Activated CD4-positive, alpha-beta T cell treated with anti-CD3 and anti-CD28 coated beads, Interleukin-2, Interleukin-4, amounts not matched to agents 100 ng/mL and 50 ng/mL, durations not matched to agents 16 hours and 8 hours (primary cell): Measurements from ENCODE around the gene BCL11B.

Experiments used
- DNase-seq: peaks from one replicate; pipeline ENCODE4 v3.0.0-alpha.2; 2020; ENCODE audit warnings: low spot score

Gene BCL11B

DNA sequence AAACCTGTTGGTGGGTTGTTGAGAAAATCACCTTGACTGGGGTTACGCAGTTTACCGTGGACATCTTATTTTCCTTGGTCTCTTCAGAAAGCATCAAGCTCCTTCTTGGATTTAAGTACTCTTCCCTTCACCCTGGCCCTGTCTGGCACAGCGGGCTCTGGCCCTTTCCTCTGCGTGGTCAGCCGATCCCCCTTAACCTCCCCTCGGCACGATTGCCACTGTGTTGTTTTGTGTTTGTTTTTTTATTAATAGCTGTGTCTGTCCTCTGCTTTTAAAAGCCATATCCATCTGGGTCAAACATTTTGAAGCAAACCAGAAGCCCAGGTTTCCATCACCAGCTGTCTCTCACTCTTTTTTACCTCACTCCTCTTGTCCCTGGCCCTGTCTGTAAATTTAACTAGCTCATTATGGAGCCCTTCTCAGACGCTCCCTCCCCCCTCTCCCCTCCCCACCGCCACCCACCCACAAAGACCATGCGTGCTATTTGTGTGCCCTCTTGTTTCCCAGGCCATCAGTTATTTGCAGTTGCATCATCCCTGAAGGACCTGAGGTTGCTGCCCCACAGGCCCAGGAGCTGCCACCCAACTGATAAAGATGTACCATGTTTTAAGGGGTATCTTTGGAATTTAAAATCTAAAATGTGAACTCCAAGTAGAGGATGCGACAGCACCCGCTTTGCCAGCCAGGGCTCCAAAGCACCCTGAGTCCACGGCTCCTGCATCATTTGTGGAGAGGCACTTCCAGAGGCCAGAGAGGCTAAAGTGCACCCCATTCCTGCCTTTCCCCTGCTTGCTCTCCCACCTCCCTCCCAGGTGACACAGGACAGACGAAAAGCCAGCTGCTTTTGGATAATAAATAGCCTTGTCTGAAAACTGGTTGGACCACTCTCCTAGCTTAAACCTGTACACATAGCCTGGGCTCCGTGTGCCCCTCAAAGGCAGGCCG is 3.9 kb downstream of the BCL11B start:
- no peak for DNase-seq

- DNase-seq, result no peak
These were observed 4.6 kb downstream of the BCL11B start for GRCh38 chr14:99267381-99267780.

DNA sequence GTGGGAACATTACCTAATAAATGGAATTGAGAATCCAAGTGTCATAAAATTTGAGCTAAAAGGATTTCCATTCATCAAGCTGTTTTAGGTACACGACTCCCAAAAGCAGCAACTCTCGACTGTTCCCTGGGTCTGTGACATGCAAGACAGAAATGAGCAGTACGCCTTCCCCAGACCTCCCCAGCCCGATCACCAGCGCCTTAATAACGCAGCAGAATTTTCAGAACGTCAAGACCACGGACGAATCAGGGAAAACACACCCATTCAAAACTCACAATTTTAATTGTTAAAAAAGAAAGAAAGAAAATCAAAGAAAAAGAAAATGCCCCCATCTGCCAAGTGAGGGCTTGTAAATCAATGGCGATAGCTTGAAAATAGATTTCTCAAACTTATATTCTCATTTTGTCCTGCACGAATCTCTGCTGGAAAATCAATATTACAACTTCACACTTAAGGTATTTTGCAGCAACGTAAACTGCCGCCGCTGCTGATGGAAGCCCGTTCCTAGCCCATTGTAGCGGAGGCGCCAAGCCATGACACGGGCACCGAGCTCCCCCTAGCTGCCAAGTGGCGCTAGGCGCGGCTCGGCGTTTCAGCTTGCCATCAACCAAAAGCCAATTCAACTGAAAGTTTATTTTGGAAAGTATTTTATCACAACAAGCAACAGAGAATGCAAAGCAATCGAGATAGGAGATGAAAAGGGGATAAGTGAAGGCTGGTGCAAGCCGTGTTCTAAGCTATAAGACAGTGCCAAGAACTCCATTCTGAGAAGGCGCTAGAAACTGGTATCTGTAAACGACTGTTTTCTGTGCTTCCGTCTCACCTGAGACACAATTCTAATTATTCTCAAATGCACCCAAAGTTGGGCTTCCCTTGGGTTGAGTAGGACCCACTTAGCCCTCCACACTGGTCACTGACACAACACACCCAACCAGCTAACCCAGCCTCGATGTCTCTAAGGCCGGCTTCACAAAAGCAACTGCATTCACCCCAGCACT is 5.5 kb downstream of the BCL11B start:
- peak; percentile 92 for DNase-seq

- no peak for DNase-seq
These were observed 6.4 kb downstream of the BCL11B start for GRCh38 chr14:99265571-99265970.

GRCh38 chr14:99264691-99265450 is 7.1 kb downstream of the BCL11B start:
- DNase-seq, result no peak

DNA sequence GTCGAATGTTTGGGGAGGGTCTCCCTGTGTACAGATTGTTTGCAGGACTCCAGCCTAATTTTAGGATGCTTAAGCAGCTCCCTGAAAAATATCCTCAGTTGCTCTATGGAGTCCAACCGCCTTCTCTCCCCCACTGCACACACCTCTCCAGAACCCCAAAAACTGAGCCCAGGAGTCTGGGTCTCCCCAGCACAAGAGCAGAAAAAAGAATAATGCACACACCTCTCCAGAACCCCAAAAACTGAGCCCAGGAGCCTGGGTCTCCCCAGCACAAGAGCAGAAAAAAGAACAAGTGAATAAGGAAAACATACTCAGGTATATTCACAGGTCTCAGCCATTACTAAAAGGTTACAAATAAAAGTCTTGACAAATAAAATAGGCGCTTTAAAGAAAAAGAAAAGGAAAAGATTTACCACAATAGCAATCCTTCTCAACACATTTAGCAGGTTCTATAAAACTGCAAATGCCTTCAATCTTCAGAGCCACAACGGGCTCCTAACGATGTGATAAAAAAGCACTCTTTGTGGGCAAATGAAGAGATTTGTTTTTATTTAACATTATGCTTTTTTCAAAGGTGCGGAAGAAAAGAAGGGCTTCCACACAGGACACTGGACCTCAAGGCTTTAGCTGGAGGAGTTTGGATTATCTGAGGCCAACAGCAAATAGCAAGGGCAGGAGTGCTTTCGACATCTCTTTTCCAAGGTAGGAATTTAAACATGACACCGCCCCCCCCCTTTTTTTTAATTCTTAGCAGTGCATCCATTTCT is 8.2 kb downstream of the BCL11B start:
- no peak for DNase-seq

- no peak for DNase-seq
These were observed 9.0 kb downstream of the BCL11B start for GRCh38 chr14:99262977-99263448.

- peak; percentile 87 for DNase-seq
These were observed 9.8 kb downstream of the BCL11B start for GRCh38 chr14:99261912-99262787.

DNA sequence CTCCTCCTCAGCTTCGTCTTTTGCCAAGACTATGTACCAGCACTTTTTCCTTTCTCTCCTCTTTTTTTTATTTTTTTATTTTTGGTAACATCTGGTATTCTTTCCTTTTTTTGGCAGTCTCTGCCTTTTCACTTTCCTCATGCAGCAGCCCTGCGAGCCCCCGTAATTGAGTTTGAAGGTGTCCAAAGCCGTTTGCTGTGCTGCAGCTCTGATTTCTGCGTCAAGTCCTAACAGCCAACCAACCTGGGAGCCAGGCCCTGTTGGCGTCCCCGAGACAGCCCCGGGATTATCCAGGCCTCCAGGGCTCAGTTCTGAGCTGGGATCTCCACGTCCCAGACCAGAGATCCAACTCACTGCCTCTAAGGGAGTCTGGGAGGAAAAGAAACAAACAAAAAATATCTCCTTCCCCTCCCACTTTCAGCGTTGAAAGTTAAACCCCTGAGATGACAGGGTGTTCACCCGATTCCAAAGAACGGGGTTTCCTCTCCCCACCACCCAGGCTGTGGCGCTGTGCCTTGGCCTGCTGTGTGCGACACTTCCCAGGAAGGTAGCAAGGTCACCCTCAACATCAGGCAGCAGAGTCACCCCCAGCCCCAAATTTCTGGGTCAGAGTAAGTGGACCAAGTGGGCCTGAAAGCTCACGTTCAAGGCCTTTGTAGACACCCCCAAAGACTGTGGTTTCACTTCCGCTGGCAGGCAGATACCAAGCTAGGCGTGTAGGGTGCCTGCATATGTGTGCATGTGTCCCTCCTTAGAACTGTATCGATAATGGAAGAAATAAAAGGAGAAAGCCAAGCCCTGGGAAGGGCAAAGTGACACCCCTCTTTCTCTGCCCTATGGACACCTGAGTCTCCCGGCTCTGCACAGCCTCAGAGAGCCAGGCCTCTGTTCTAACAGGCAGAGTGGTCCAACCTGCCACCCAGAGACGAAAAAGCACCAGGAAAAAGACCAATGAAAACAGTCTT is 11.1 kb downstream of the BCL11B start:
- no peak for DNase-seq

- peak; percentile 2 for DNase-seq
These were observed 11.9 kb downstream of the BCL11B start for GRCh38 chr14:99260116-99260515.

DNA sequence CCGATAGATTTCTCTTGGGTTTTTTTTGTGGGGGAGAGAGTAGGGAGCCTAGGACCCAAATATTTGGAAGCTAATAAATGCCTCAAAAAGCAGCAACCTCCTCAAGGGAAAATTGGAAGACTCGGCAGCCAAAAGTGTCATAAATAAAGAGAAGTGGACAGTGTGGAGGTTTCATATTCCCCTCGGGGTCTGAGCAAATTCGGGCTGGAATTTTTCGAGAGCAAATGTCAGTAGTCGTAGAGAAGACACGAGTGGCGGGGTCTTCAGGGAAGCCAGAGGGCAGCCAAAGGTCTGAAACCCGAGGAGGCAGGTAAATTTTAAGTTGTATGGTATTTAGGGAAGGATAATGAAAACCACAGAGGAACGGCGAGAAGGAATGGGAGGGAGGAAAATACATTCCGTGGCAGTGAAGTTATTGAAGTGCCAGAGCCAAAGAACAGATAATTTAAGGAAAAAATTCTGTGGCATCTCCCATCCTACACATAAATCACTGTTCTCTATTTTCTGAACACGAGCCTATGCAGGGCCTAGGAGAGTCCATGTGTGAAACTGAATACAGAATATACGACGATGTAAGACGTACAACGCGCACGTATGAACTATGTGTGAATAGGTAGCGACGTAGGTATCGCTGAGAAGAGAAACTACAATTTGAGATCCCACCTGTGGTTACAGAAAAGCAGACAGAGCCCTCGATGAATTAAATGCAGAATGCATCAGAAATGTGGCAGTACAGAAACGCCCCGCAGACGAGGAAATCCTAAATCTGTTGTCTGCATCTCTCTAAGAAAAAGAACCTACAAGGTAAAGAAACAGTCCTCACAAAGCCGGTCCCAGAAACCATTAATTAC is 12.9 kb downstream of the BCL11B start:
- peak; percentile 39 for DNase-seq

- peak; percentile 13 for DNase-seq
These were observed 13.6 kb downstream of the BCL11B start for GRCh38 chr14:99258341-99258861.

DNA sequence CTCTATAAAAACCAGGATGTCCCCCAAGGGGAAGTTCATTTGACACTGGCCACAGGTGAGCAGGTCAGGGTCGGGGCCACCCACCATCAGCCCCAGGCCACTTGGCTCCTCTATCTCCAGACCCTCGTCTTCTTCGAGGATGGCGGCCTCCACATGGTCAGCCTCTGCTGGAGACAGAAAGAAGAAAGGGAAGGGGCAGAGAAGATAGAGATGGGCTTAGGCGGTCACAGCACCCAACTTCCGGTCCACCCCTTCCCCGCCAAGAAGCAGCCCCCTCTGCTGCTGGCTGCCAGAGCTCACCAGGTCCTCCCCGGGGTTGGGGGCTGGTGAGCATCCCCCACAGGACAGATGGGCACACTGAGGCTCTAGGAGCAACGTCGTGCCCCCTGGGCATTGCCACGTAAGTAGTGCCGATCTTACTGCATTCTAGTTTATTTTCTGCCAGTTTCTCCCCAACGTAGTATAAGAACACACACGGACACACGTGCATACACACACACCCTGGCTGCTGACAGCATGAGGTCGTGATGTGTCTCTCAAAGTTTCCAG is 14.2 kb downstream of the BCL11B start:
- DNase-seq, result peak; percentile 33

DNA sequence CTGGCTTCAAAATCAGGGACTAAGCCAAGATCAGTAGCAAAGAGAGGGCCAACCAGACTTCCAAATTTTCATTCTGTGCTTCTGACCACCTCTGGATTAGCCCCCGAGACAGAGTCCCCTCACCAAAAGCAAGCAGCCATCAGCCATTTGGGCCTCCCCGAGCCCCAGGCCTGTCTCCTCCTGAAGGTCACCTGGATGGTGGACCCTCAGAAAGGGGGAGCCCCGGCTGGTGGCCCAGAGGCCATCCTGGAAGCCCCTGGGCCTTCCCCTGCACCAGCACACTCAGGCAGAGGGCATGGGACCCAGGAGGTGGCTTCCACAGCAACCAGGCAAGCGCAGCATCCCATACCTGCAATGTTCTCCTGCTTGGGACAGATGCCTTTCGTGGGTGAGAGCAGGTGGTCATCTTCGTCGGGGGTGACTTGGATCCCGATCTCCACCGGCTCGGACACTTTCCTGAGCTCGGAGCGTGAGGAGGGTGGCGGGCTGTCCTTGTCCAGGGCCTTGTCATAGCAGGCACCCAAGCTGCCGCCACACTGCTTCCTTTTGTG is 14.8 kb downstream of the BCL11B start:
- DNase-seq, result no peak

DNA sequence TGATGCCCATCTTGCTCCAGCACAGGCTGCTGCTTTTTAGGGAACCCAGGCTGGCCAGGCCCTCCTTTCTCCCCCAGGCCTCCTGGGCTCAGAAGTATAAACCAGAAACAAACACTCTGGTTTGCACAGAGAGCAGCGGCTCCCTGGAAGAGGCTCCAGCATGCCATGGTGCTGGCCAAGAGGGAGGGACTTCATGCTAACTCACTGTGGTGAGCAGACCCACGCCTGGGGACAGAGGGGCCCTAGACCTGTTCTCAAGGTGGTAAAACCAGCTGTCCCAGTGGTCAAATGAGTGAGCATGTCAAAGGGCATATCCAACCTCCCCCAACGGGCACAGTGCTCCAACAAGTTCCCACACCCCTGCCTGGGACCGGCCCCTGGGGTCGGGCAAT is 15.5 kb downstream of the BCL11B start:
- DNase-seq, result no peak

DNA sequence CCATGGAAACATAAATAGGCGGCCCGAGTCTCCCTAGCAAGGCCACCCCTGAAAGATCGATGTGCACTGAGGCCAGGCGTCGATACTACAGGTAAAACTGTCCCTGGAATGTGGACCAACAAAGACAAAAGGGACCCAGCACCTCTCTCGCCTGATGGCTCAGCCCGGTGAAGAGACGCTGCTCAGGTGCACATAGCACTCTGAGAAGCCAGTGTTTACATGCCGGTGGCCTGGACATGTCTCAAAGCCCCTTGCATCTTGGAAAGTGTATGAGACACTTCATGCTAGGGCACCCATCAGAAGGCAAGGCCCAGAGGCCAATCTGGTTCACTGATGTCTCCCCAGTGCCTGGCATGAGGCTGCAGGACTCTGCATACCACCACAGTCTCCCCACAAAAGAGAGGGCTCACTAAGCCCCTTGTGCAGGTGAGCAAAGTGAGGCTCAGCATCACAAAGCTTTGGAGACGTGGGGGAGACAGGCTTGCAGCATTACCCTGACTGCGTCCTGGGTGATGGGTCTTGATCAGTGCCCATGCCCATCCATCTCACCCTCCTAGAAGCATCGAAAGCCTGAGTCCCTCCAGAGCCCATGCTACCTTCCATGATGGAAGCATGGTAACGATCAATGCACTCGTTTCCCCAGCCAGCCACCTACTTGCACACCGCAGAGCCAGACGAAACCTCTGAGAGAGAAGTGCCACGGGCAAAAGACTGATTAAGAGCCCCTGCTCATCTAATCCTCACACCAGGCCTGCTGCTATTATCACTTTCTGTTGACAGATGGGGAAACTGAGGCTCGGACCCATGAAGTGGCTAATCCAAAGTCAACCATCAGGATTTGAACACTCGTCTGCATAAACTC is 16.1 kb downstream of the BCL11B start:
- no peak for DNase-seq
